Ovary (tissue), 3 donors: ENCODE measurements around the gene MCM9.

Experiments used
- CTCF ChIP-seq, 3 donors: fragments of 450-650 bp in 2 of 3; fragments of 200-600 bp in 1 of 3; IDR thresholded peaks; one replicate each; pipeline versions ENCODE4 v1.5.1 to v1.8.0; 2016 to 2022; ENCODE audit warnings: antibody characterized with exemption in 3 of 3, mild to moderate bottlenecking in 1 of 3
- EP300 ChIP-seq: sonication (generic); formaldehyde crosslinking; IDR thresholded peaks from one replicate; pipeline ENCODE4 v1.6.1; 2017; ENCODE audit warnings: antibody characterized with exemption
- POLR2A ChIP-seq: fragments of 450-650 bp; IDR thresholded peaks from one replicate; pipeline ENCODE4 v1.6.1; 2017; ENCODE audit warnings: antibody characterized with exemption, mild to moderate bottlenecking, moderate library complexity
- donor health status: DM: no; HTN: no; CAD: no.

GRCh38 chr6:118971682-118972081 is 36.7 kb upstream of the MCM9 start:
- TF ChIP-seq CTCF (IDR thresholded peaks at IDR 0.05): no peak
- no peak for TF ChIP-seq POLR2A
- TF ChIP-seq EP300: no peak
